HG03280 (cell line): ENCODE measurements around the gene GJB5.
"Not testable (repeated sequence)": the region's sequence is repeated elsewhere in the genome, so short reads cannot be mapped to it uniquely, and the experiment has no call there.

ENCODE experiments used
- ATAC-seq: cut with Tn5 transposase; IDR thresholded peaks from one replicate; pipeline ENCODE4 v1.9.1; 2021; ENCODE audit warnings: mild to moderate bottlenecking, moderate library complexity; ENCODE audit not compliant: unreplicated experiment

The GJB5 gene

GRCh38 chr1:34754964-34755637, at the start of gene GJB5:
GJB5 (plus strand) TSS chr1:34755047; CDS start chr1:34757331, 2,284 bp downstream.
- ATAC-seq, result no peak

- ATAC-seq, result no peak
Observed at GRCh38 chr1:34705077-34705476, 49.8 kb upstream of the GJB5 start.

DNA sequence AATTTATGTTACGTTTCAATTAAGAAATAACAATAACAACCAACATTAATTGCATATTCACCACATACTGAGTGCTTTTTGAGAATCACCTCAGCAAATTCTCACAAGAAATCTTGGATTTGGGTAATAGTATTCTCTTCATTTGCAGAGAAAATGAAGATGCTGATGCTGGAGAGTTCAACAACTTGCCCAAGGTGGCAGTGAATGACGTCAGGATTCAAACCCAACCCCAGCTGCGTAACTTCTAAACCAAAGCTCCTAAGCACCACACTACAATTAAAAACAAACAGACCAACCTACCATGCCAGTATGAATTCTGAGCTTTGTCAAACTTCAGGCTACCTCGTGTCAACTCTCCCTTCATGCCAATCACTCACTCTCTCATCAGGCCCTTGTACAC, 46.7 kb upstream of the GJB5 start:
- ATAC-seq, result no peak

DNA sequence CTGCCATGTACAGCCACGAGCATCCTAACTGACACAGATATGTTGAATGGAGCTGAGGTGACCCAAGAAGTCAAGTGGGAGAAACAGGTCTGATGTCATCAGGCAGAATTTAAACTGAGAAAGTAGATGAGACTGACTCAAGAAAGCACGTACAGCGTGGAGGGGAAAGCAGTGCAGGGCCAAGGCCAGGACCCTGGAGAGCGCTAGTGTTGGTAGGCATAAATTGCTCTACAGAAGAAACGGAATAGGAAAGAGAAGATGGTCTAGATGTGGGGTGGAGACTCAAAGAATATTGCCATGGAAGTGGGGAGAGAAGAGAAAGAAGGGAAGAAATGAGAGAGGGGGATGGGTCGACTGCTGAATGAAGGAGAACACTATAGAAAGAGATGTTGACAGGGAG, 45.3 kb upstream of the GJB5 start:
- no peak for ATAC-seq

- ATAC-seq, result no peak
Observed at GRCh38 chr1:34710812-34711211, 44.0 kb upstream of the GJB5 start.

- ATAC-seq, result no peak
Observed at GRCh38 chr1:34711485-34711884, 43.4 kb upstream of the GJB5 start.

- no peak for ATAC-seq
Observed at GRCh38 chr1:34712007-34712688, 42.7 kb upstream of the GJB5 start.

- ATAC-seq, result no peak
Observed at GRCh38 chr1:34713443-34713842, 41.4 kb upstream of the GJB5 start.

DNA sequence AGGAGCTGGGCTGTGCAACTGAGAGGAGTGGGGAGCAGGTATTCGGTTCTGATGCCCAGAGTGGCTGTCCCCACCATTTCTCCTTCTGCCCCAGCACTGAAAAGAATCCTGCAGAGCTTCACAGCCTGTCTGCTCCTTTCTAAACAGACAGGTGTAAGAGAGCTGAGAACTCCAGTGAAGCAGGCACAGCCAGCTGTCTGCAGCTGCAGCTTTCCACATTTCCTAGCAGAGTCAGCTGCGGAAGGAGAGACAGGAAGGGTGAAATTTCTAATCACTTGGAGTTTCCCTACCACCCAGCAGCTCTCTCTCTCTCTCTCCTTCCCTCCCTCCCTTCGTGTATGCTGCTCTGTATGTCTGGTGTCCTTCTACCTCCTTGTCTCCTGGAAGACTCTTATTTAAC, 40.5 kb upstream of the GJB5 start:
- ATAC-seq, result no peak

DNA sequence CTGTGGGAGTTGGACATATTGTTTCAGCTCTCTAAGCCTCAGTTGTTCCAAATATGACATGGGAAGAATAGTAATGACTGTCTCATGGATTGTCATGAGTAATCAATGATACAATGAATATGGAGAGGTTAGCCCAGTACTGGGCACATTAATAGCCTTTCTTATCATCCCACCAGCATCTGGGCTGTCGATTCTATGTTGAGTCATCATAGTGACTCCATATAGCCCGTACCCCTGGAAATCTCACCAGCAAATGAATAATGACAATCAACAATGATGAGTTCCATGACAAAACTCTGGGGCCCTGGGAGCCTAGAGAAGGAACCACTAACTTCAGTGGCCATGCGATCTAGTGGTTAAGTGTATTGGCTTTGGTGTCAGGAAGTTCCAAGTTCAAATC, 39.7 kb upstream of the GJB5 start:
- ATAC-seq, result no peak

- ATAC-seq, result no peak
Observed at GRCh38 chr1:34721241-34721640, 33.6 kb upstream of the GJB5 start.

DNA sequence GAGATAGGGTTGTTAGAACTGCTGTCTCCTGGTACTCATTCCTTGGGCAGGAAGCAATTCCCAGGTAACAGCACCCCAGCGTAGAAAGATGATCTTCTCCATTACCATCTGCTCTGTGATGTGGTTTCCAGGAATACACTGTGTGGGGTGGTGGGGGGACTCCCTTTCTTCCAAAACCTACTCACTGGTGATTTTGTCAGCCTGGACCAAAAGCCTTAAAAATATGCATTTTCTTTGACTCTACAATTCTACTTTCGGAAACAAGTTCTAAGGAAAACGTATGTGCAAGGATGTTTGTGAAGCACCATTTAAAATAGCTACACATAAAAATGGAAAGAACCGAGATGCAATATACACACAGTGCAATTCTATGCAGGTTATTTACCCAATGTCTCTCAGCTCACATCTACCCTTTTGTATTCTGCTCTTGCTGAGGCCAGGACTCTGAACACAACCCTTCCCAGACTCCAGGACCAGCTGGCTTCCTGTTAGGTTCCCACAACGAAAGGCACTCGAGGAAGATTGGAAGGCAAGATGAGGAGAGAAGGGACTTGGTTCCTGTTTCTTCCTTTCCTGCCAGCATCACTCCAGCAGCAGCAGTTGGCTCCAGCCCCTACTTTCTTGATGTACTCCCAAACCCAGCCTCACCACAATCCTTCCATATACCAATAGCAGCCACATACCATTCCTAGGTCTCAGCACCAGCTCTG, 33.0 kb upstream of the GJB5 start:
- no peak for ATAC-seq

- ATAC-seq, result no peak
Observed at GRCh38 chr1:34726861-34727260, 28.0 kb upstream of the GJB5 start.

GRCh38 chr1:34730485-34730884, 24.4 kb upstream of the GJB5 start:
- no peak for ATAC-seq

- not testable (repeated sequence) for ATAC-seq
Observed at GRCh38 chr1:34732831-34733230, 22.0 kb upstream of the GJB5 start.

- ATAC-seq, result no peak
Observed at GRCh38 chr1:34736692-34737091, 18.2 kb upstream of the GJB5 start.

- not testable (repeated sequence) for ATAC-seq
Observed at GRCh38 chr1:34737236-34737635, 17.6 kb upstream of the GJB5 start.

DNA sequence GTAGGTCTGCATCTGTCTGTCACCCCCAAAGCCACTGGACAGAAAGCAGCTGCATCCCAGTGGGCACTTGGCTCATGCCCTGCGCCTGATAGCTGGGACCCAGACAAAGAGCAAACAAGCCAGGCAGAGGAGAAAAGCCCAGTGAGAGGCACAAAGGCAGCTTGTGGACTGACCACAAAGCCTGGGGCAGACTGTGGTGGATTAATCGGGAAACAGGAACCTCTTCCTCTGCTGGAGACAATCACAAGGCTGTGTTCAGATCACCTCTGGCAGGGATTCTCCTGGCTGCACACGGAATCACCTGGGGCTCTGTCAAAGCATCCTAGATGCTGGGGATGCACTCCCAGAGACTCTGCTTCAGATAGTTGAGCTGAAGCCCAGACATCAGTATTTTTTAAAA, 15.2 kb upstream of the GJB5 start:
- no peak for ATAC-seq

- ATAC-seq, result no peak
Observed at GRCh38 chr1:34740161-34740868, 14.5 kb upstream of the GJB5 start.

- ATAC-seq, result peak; percentile 52
Observed at GRCh38 chr1:34742667-34743270, 12.1 kb upstream of the GJB5 start.

GRCh38 chr1:34743775-34744174, 11.1 kb upstream of the GJB5 start:
- no peak for ATAC-seq
